Ishikawa (cell line): ENCODE results near the gene PTPRN2.

Experiments
- CEBPB ChIP-seq: IDR thresholded peaks from 2 replicates; pipeline ENCODE4 v1.6.1; 2012
- CREB1 ChIP-seq: IDR thresholded peaks from 2 replicates; pipeline ENCODE4 v1.6.1; 2012; ENCODE audit warnings: low read depth
- EGR1 ChIP-seq: IDR thresholded peaks from 2 replicates; pipeline ENCODE4 v1.6.1; 2012
- EP300 ChIP-seq: IDR thresholded peaks from 2 replicates; pipeline ENCODE4 v1.6.1; 2012; ENCODE audit warnings: borderline replicate concordance
- MAX ChIP-seq: IDR thresholded peaks from 2 replicates; pipeline ENCODE4 v1.6.1; 2012
- NFIC ChIP-seq: IDR thresholded peaks from 2 replicates; pipeline ENCODE4 v1.6.1; 2012
- RAD21 ChIP-seq: IDR thresholded peaks from 2 replicates; pipeline ENCODE4 v1.6.1; 2012; ENCODE audit warnings: low read depth
- REST ChIP-seq: IDR thresholded peaks from 2 replicates; pipeline ENCODE4 v1.6.1; 2012; ENCODE audit warnings: low read depth, mild to moderate bottlenecking
- TAF1 ChIP-seq: IDR thresholded peaks from 2 replicates; pipeline ENCODE4 v1.6.1; 2012; ENCODE audit warnings: low read depth, mild to moderate bottlenecking
- TCF12 ChIP-seq: IDR thresholded peaks from 2 replicates; pipeline ENCODE4 v1.6.1; 2012; ENCODE audit warnings: low read depth
- YY1 ChIP-seq: IDR thresholded peaks from 2 replicates; pipeline ENCODE4 v1.6.1; 2012; ENCODE audit warnings: low read depth
- TF ChIP-seq, protein P1 (sequence below): IDR thresholded peaks from 2 replicates; pipeline ENCODE4 v1.6.1; 2012

- TF ChIP-seq REST: no peak
- TF ChIP-seq MAX: no peak
- TF ChIP-seq, protein P1, sequence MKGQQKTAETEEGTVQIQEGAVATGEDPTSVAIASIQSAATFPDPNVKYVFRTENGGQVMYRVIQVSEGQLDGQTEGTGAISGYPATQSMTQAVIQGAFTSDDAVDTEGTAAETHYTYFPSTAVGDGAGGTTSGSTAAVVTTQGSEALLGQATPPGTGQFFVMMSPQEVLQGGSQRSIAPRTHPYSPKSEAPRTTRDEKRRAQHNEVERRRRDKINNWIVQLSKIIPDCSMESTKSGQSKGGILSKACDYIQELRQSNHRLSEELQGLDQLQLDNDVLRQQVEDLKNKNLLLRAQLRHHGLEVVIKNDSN: no peak
- no peak for TF ChIP-seq EGR1
- TF ChIP-seq RAD21: no peak
- TF ChIP-seq NFIC: no peak
- no peak for TF ChIP-seq YY1
- no peak for TF ChIP-seq TCF12
- no peak for TF ChIP-seq EP300
- TF ChIP-seq CEBPB: no peak
- TF ChIP-seq CREB1: no peak
- no peak for TF ChIP-seq TAF1
These were observed 523.6 kb downstream of the PTPRN2 start for GRCh38 chr7:158063850-158064610.
